Islet of Langerhans (tissue), 1 donor: ENCODE results near the gene IRF8.
"Not testable (repeated sequence)": the region's sequence is repeated elsewhere in the genome, so short reads cannot be mapped to it uniquely, and the experiment has no call there.

Experiments used
- FAIRE-seq: peaks from one replicate; lab custom pipeline; 2011; peaks lifted over from hg19 to GRCh38; lab: Jason Lieb, UNC

Gene IRF8

DNA sequence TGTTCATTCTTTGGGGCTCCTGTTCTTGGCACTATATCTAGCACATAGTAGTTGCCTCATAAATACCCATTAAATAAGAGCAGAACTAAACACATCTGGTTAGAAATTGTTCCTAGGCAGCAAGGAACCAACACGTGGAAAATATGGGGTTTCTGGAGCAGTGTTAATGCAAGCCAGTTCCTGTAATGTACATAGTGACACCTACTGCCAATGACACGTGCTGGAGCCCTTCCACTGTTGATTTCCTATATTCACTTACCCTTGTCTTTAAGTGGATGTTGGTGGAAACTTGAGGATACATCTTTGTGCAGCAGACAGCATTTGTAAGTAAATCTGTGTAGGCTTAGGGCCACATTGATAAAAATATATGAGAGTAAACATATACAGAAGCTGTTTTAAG lies 1.6 kb upstream of the IRF8 start:
- FAIRE-seq, result no peak

- no peak for FAIRE-seq
These were observed 482 bp downstream of the IRF8 start for GRCh38 chr16:85899444-85899843.

GRCh38 chr16:85900027-85900792 lies 1.2 kb downstream of the IRF8 start:
- FAIRE-seq, result no peak

DNA sequence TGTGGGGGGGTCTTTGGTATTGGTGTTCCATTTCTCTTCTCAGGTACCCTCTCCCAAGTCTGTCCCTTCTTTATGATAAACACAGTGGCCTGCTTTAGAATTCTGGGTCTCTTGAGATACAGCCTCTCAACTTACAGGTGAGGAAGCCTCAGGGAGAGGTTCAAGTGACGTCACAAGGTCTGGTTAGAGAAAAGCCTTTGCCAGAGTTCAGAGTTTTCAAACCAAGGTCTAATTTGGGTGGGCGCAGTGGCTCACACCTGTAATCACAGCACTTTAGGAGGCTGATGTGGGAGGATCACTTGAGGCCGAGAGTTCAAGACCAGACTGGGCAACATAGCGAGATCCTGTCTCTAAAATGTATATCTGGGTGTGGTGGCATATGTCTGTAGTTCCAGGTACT lies 2.1 kb downstream of the IRF8 start:
- no peak for FAIRE-seq

GRCh38 chr16:85901773-85902365 lies 2.9 kb downstream of the IRF8 start:
- FAIRE-seq, result no peak

- FAIRE-seq, result no peak
These were observed 3.6 kb downstream of the IRF8 start for GRCh38 chr16:85902366-85903155.

GRCh38 chr16:85903559-85903958 lies 4.6 kb downstream of the IRF8 start:
- FAIRE-seq, result no peak

DNA sequence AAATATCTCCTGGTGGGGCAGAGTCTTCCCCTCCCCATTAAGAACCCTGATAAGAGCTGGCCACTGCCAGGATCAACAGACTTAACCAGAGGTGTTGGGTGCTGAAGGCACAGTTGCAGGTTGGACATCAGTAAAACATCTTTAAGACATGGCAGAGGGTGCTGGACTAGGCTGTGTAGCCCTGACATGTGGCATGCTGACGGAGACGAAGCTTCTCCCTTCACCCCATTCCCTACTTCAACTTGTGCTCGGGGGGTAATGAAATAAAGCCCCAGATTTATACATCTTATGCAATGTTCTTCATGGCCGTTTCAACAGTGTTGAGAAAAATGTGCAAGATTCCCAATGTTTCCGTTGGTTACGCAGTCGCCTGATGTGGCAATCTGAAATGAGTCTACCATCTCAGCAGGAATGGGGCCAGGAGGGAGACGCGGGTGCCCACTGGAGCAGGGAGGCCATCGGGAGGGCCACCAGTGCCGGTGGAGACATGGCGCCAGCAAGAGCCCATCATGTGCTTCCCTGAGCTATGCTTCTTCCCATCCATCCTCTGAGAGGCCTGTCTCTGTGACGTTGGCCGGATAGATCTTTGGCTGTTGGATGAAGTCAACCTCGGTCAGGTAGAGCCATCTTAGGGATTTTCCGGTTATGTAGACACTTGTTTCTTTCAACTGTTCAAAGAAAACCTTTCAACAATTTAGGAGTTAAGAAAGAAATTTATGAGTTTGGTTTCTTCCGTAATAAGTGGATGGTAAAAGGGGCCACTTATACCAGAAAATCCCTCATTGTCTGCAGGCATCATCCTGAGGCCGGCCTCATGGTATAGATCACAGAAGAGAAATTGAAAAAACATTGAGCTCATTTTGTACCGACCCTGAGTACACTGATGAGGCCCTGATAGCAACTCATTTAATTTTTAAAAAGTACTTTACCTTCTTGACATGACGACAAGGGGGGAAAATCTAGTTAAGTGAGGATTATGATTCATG lies 6.4 kb downstream of the IRF8 start:
- no peak for FAIRE-seq

DNA sequence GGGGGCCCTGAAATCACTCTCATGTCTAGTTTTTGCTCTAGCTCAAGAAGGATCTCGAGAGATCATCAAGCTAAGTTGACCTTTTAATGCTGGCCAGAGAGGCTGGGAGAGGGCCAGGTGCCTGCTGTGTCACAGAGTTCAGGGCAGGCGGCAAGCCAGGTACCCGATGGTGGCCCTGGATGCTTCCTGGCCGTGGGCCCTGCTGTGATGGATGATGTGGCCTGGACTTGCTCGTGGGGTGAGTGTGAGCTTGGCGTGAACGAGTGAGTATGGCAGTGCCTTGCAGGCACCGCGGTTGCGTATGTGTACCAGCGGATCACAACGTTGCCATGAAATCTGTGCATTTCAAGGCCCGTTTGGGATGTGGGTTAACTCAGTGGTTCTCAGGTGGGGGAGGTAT lies 7.4 kb downstream of the IRF8 start:
- no peak for FAIRE-seq

GRCh38 chr16:85907231-85907630 lies 8.3 kb downstream of the IRF8 start:
- FAIRE-seq, result not testable (repeated sequence)

- no peak for FAIRE-seq
These were observed 9.5 kb downstream of the IRF8 start for GRCh38 chr16:85908444-85908843.

DNA sequence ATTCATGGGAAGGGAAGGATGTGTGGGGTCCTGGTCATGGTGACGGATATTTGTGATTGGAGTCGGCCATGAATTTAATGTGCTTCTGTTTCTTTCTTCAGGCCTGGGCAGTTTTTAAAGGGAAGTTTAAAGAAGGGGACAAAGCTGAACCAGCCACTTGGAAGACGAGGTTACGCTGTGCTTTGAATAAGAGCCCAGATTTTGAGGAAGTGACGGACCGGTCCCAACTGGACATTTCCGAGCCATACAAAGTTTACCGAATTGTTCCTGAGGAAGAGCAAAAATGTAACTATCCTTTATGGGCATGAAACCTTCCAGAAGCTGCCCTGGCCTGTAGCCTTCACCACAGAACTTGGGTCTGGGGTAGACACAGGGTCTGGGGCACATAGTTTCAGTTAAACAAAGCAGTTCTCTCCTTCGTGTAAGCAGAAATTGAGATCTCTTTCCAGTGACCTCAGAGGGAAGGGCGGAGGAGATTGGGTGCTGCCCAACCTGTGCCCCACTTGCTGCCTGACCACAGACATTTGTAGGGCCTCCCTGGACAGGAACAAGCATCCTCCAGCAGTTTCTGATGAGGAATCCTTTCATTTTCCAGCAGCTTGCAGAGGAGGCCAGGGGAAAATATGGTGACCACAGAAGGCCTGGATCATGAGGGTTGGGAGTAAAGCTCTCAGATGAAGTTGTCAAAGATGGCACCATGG lies 10.1 kb downstream of the IRF8 start:
- FAIRE-seq, result no peak

DNA sequence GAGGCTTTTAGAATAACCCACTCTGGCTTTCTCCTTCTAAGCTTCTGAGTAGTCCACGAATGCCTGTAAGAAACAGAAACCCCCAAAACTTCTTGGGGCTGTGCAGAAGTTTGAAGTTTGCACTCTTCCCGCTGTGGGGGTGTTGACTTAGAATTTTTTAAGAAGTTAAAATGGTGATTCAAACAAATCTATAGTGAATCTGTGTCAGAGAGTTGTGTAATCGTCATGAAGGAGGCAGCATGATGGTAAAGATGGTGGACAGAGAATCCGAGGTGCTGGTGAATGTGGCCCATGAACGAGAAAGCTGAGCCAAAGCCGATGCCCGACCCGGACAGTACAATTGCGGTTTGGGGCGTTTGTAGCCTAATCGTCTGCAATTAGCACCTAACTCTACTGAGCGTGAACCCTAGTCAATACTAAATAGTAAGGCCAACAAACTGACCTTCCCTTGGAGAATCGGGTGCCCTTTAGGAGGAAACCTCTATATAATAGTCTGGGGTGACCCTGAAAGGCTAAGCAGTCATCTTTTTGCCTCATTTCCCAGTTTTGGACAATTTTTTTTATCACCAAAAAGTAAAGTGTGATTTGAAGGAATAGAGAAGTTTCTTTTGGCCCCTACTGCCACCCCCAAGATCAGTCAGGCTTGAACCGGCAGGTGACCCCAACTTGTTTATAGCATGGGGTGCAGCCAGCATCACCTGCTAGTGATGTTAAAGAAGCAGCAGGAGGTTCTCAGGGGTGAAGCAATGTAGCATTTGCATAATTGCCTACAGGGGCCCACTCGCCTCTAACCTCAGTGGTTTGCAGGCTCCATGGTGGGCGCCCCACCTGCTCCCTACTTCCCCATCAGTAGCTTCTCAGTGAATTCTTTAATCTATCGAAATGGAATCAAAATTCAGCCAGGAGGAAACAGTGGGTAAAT lies 11.2 kb downstream of the IRF8 start:
- no peak for FAIRE-seq

DNA sequence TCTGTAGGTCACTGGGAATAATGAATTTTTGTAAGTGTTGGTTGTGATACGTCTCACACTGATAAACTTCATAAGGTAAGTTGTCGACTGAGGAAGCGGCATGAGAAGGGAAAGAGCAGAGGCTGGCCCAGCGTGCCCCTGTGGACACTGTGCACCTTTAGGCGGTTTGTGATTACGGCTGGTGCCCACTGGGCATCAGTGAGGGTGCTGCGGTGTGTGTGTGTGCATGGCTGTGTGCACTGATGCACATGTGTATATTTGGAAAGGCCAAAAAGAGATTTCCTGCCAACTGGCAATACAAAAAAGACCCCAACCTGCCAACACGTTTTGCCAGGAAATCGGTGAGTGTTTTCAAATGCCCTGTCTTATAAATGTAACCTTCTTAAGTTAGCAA lies 11.9 kb downstream of the IRF8 start:
- FAIRE-seq, result no peak

DNA sequence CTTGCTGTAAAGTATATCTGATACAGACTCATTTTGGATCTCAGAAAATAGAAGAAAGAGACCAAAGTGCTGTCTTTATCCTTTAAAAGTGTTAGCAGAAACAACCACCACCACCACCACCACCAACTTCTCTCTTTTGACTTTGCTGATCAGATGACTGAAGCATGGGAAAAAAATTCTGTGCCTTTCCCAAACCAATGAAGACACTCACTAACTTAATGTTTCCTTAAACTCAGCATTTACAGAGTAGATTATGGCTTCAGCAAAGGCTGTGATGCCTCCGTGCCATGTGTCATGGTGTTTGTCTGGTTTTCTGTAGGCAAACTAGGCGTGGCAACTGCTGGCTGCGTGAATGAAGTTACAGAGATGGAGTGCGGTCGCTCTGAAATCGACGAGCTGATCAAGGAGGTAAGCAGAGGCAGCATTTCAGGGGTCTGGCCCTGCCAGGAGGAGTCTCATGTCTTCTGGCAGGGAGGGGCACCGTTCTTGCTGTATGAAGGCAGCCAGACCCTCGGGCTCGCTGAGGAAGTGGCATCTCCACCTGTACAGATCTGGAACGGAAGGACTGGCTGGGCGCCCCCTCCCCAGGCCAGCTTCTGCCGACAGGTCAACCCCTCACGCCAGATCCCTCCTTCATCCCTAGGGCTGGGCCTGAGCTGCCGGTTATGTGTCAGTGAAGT lies 12.4 kb downstream of the IRF8 start:
- no peak for FAIRE-seq

DNA sequence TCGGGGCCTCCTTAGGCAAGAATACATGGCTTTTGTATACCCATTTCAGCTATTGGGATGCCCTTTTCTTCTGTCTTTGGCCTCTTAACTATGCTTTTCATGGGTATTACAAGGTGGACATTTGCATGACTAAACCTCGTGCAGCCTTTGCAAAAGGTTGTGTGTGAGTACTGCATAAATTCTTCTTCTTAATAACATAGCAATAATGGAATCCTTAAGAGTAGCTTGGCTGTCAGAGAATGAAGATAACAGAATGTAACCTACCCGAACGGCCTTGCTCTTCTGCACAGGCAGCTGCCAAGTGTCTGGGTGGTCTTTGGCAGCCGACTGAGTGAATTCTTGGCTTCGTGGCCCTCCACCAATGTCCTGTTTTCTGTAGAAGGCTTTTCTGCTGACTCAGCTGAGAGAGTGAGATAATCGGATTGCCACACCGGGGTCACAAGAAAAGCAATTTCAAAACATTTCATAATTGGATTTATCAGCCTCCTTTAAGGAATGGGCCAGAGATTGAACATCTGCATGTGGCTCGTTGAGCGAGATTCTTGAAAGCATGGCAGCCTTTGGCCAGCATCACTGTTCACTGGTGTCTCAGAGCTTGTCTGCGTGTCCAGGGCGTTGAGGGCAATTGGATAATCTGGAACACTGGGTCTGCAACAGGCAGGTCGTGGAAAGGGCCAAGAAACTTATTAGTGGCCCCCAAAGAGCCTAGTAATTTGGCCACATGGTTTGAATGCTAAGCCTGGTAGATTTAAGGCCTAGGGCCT lies 13.4 kb downstream of the IRF8 start:
- no peak for FAIRE-seq

DNA sequence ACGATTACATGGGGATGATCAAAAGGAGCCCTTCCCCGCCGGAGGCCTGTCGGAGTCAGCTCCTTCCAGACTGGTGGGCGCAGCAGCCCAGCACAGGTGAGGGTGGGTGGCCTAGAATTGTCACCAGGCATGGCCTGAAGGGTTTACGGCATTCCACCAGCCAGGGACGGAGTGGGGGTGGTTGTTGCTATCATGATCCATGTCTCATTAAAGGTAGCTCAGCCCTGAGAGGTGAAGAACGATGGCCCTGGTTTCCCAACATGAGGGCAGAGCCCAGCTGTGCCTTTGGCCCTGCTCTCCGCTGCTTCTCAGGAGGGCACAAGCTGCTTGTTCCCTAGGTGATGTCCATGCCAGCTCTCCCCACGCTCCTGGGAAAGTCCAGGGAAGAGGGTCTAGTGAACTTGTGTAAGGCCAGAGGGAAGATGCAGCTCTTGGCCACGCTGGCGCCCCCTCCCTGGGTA lies 14.2 kb downstream of the IRF8 start:
- FAIRE-seq, result no peak

DNA sequence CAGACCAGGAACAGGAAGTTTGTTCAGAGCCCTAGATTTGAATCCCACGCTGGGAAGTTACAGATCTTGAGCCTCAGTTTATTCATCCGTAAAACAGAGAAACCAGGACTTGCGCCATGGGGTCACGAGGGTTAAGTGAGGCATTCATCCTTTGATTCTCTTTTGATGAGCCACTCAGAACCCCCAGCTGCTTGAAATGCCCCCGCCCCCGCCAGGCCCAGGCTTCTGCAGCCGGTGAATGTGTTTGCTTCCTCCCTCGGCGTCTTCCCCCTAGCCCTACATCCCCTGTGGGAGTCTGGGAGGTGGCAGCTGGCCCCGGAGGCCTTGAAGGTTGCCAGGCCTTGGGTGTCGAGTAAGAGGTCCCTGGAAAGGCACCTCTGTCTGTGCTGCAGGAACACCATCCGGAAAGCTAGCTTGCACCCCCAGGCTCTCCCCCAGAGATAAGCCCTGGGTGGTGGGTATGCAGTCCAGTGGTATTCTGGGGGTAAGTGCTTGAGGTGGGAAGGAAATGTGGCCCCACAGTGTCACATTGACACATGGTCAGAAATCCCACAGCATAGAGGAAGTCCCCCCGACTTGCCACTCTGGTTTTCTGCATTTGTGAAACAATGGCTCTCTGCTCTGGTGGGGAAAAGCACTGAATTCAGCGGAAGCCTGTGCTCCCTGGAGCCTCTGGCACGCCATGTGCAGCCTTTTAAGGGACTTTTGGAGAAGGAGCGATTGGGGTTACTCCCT lies 14.9 kb downstream of the IRF8 start:
- no peak for FAIRE-seq
